HG03064 (cell line): ENCODE results near the gene REPS2.

Experiments used
- ATAC-seq: cut with Tn5 transposase; IDR thresholded peaks from one replicate; pipeline ENCODE4 v1.9.1; 2021; ENCODE audit warnings: low read depth; ENCODE audit not compliant: unreplicated experiment

The REPS2 gene

DNA sequence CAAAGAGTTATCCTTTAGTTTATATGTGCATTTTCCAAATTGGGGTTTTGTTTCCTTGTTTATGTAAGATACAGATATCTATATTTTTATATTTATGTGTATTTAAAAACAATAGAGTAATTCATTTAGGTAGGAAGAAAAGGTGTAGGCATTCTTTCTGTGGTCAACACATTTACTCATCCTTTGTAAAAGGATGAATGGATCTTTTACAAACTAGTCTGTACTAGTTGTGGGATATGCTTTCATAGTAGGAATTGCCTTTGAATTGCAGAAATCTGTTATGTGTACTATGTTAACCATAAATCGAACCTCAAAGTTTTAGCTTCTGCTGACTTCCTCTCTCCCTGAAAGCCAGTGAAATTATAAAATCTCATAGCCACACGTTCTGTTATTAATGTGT, 128.5 kb downstream of the REPS2 start:
- no peak for ATAC-seq

DNA sequence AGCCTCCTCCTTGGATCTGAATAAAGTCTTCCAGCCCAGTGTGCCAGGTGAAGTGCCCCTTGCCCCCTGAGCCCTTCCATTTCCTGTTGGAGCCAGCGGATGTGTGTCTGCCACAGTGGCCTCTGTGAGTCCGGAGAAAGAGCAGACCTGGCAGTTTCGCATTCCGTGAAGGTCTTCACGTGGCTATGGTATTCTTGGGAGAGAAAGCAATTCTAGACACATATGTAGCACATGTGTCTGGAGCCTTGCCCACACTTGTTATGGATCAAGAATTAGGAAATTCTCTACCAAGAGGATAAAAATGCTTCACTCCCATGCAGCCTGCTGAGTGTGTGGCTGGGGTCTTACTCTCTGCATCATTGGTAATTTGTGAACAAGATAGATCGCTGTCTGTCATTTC, 130.9 kb downstream of the REPS2 start:
- no peak for ATAC-seq

DNA sequence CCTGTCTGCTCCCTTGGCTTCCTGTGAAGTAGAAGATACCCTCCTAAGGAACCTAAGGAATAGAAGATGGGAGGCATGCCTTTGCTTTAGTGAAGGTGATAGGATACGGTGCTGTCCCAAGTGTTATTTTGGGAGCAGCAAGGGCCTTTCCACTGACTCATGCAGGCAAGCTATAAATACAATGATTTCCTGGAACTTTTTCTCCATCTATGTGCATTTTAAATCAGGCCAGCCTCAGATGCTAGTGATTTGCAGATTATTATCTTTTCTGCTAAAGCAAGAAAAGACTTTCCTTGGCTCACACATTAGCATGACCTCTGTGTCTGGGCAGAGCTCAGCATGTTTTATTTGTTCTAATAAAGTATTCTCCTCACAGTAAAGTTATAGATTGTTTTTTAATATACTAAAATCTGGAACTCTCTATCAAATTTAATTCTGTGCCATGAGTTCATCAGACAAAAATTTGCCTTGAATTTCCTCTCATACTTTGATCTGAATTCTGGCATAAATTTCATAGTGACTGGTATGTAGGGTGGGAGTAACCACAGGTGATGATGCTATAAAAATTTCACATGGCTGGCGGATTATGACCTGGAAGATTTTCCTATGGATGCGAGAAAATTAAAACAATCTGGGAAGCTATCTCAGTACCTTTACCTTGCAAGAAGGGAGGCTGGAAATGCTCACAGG, 131.7 kb downstream of the REPS2 start:
- no peak for ATAC-seq

DNA sequence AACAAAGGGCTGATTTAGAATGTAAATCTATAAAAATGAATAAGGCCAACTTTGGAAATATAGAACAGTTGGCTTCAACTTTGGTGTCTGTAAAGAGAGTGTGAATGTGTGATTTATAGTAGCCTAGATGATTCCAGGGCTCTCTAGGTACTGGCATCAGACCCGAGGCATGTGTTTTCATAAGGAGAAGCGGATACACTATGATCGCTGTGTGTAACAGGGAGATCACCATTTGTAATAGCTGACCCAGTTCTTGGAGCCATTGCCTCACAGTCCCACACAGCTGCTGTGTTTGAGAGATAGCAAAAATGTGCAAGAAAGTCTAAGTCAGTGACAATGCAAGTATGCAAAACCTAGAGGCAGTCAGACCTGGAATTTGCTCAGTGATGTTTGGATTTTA, 135.1 kb downstream of the REPS2 start:
- no peak for ATAC-seq

DNA sequence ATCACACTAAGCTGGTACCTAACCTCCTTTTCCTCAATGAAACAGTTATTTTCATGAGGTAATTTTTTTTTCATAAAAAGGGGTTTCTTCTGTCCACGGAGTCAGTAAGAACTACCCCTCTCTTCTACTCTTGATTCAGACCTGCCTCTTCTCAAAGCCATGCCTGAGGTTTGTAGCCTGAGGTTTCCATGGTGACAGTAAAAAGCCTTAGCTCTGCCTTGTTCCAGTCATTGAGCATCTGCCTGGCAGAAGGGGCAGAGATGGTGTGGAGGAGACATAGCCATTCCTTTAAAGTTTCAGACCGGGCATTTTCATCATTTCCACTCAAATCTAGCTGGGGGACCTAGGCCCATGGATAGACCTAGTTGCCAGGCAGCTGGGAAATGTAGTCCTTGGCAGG, 135.5 kb downstream of the REPS2 start:
- no peak for ATAC-seq

DNA sequence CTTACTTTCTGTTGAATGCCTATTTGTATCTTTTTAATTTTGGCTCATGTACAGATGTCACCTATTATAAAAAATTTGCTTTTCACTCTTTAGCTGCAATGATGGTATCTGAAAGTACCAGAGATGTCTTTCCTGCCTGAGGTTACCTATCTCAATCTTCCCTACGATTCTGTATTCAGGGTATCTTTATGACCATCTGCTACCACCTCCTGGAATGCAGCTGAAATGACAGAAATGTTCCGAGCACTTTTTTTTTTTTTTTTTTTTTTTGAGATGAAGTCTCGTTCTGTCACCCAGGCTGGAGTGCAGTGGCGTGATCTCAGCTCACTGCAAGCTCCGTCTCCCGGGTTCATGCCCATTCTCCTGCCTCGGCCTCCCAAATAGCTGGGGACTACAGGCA, 136.4 kb downstream of the REPS2 start:
- ATAC-seq, result no peak

DNA sequence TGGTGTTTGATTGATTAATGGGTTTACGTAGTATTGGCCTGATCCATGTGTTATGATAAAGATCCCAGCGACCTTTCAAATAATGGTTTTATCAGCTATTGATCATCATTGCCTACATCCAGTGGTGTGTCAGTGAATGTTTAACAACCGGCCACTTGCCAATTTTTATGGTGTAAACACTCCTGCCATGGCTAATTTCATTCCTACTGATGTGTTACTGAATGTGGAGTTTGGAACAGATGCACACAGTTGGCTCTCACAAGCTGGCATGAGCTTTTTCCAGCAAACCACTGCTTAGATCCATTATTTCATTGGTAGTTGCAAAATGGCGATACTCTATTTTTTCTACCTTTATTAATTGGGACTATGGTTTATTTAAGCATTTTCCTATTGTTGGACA, 139.9 kb downstream of the REPS2 start:
- no peak for ATAC-seq

DNA sequence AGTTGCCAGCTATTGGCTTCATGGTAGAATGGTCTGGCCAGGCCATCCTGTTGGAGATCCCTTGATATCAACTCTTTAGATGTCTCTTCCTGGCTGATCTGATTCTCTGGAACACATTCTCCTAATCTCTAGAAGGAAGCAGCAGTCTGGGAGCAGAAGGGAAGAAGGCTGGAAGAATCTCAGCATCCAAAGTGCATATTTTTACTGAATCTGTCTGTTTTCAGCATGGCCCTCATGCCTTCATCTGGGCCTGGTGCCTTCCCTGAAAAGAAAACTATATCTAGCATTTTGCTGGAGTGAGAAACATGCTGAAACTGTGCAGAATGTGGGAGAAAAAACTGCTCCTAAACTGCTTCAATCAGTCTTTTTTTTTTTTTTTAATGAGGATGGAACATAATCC, 148.7 kb downstream of the REPS2 start:
- ATAC-seq, result no peak

DNA sequence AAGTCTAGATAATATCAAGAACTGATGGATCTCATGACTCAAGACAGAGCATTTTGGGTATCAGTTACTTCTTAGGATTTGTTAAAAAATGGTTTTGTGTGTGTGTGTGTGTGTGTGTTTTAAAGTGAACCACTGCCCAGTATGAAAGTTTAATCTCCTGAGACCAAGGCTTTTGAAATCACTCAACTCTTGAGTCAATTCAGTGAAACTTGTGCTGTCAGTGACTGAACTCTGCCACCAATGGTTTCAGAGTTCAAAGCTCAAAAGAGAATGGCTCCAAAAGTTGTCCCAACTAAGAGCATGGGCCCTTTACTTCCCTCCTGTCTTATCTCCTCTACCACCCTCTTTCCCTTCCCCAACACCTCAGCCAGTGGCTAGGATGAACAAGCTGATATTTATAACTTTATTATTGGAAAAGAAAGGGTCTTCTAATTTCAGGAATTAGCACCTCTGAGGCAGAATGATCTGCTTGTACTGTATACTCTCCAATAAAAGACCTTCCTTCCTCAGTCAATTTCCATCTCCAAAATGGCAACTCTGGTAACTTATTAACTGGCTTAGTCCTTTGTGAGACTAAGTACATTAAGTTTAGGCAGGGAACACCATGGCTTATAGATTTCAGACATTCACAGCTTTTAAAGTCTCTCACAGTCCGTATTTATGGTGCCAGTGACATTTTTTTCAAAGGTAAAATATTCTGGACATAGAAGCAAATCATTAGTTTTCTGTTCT, 152.2 kb downstream of the REPS2 start:
- no peak for ATAC-seq

DNA sequence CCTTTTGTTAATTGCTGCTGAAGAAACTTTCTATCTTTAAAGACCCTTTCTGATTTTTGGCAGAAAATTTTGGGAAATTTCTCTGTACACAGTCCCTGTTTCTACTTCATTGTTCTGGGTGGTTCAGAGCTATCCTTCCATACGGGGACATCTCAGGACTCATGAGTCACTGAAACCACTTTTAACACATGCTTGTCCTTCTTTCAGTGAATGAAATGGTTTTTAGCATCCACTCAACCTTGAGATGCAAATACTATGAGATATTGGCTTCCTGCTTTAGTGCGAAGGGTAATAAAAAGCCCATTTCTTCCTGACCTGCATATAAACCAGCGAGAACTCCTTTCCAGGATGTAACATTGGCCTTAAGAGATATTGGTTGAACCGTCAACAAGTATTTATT, 158.0 kb downstream of the REPS2 start:
- no peak for ATAC-seq

DNA sequence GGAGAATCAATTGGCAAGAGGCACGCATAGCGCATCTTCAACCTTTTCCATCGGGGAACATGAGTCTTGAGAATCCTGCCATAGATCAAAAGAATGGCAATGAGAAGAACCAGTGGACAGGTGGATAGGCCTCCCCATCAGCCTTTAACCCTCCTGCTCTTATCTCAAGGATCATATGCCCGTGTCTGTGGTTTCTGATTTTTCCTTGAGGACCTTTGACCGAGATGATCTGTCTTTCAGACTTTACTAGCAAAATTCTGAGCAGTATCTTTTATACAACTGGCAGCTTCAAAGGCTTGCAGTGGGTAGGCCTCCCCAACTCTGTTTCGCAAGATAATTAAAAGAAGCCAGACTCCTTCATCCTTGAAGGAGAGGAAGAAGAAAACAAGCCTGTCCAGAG, 174.4 kb downstream of the REPS2 start:
- no peak for ATAC-seq

DNA sequence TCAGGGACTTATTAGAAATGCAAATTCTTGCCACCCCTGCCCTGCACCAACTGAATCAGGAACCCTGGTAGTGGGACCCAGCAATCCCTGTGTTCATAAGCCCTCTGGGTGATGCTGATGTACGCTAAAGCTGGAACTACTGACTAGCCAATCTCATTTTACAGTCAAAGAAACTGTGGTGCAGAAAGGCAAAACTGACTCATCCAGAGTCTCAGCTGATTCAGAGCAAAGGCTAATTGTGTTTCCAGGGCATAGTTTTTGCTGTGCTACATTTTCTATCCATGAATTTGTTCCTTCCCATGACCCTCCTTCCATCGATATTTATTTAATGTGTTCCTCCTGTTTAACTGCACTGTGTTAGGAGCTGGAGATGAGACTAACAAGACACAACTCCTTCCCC, 207.5 kb downstream of the REPS2 start:
- no peak for ATAC-seq

DNA sequence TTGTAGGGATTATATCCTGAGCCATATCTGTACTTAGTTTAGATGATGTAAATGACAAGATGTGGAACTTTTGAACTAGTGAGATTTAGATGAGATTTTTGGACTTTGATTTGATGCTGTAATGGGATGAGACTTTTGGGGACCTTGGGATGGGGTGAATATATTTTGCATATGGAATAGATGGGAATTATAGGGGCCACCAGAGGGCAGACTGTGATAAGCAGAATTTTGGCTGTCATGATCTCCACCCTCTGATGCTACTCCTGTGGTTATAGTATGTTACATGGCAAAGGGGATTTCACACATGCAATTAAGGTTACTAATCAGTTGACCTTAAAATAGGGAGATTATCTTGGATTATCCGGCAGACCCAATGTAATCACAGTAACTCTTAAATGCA, 214.5 kb downstream of the REPS2 start:
- ATAC-seq, result no peak

DNA sequence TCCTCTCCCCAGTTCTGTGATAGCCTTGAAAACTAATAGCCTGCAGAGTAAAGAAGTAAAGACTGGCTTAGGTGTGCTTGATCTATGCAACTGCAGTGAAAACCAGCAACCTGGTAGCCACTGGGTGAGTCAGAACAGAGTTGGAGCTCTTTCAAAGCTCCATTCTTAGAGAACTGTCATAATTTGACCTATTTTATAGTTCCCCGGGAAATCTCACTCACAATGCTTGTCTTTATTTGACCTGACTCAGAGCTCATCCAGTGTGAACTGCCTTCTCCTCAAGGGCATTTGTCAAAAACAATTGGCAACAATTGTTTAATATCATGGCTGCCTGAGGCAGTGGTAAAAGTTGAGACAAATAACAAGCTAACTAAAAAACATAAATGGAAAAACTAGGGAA, 215.5 kb downstream of the REPS2 start:
- no peak for ATAC-seq

DNA sequence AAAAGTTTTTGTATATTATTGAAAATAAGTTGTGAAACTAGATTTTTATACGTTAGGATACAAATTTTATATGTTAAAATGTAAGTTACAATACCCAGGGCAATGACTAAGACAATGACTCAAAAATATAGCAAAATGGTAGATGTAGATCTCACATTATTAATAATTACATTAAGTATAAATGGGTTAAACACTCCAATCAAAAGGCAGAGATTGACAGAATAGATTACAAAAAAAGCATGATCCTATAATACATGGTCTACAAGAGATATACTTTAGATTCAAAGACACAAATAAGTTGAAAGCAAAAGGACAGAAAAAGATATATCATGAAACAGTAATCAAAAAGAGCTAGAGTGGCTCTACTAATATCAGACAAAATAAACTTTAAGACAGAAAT, 217.6 kb downstream of the REPS2 start:
- no peak for ATAC-seq

DNA sequence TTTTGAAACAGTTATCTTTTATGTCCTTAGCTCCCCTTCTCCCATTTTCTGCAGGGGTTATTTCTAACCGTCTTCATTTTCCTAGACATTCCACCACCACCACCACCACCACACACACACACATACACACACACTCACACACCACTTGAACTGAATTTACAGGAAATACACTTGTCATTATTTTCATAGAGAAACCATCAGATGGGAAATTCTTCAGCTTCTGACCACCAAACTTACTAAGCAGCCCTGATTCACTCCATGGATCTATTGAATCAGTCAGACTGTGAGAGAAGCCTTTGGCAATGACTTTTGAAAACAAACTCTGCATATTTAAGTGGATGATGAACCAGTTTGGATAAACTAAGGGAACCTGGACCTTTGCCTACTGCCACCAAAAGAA, 218.5 kb downstream of the REPS2 start:
- ATAC-seq, result no peak

DNA sequence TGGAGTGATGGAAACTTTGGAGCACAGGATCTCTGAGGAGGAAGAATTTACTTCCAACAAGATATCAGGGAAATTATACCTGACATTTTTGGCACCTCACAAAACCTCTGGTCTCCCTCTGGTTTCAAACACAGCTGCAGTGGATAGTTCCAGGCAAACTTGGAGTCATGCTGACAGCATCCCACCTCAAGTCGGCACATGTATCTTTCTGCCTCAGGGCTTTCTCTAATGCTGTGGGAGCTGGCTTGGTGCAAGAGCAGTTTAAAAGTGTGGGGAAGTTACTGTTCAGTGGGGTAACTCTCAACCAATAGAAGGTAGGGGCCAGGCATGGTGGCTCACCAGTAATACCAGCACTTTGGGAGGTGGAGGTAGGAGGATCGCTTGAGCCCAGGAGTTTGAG, 221.5 kb downstream of the REPS2 start:
- no peak for ATAC-seq

DNA sequence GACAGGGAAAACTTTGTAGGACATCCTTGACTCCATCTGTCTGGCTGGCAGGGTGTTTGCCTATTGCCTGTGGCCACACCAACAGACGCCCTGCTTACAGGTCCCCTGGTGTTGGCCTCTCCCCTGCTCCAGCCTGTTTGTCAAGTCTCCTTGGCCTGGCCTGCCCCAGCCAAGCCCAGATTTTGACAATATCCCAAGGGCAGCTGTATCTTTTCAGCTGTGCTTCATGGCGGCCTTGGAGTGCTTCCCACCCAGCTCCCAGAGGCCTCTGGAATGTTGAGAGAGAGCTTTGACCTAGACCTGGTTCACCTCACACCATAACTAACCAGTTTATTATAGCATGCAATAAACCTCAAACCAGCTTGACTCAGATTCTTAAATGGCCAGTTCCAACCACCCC, 224.5 kb downstream of the REPS2 start:
- ATAC-seq, result no peak

DNA sequence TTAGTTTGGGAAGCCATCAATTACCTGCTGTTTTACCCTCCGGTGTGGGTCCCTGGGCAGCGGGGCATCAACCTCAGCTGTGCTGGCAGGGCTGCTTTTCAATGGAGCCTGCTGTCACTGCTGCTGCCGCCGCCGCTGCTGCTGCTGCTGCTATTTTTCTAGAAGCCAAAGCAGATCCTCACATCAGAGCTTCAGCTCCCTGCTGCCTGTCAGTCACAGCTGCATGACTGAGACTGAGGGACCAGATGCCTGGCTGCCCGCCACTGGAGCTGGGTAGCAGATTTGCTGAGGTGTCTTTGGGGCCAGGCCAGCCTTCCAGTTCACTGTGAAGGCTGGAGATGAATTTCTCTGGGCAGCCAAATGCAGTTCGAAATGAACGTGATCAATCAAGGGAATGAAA, 228.2 kb downstream of the REPS2 start:
- ATAC-seq, result no peak

DNA sequence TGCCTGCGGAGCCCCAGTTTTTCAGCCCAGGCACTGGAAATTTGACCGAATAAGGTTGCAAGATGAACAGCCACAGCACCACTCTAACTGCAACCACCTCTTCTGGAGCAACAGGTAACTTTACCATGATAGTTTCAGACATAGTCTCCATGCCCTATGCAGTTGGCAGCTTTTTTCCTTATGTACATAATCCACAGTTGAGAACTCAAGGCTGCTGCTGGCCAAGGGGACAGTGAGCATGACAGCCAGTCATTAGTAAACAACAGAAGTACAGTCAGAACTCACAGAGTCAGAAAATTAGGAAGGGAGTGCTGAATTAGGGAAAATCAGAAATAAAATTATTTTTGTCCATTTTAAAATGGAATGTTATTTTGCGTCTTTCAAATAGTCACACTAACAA, 235.9 kb downstream of the REPS2 start:
- ATAC-seq, result no peak

DNA sequence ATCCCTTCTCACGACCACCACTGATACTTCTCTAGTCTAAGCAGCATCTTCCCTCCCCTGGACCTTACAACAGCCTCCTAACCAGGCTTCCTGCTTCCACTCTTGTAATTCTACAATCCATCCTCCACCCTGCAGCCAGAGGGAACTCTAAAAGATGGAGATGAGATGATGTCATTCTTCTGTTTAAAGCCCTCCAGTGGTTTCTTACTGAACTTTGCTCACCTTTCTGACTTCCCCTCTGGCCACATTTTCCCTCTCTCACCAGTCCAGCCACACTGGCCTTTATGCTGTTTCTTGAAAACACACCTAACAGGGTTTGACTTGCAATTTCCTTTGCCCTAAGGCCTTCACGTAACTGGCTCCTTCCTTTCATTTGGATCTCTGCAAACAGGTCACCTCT, 237.1 kb downstream of the REPS2 start:
- ATAC-seq, result no peak

DNA sequence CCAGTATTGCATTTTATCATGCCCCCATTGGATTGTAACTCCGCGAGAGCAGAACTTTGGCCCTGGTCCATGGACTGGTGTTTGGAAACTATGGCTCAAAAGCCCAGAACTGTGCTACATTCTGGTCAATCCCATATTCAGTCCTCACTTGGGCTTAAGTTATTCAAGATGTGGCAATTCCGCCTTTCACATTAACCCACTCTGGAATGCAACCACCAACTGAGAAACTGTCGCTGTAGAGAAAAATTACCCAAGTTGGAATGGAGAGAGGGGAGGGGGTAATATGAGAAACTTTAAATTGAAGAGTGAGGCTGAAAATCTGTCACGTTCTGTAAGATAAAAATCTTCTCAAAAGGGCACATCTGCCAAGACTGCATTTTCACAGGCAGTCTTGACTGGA, 239.0 kb downstream of the REPS2 start:
- no peak for ATAC-seq
